ENCODE results near the gene CDH23.
A peak's percentile ranks its signal among the peaks of the same experiment; 100 is the strongest.

CDH23 gene

DNA sequence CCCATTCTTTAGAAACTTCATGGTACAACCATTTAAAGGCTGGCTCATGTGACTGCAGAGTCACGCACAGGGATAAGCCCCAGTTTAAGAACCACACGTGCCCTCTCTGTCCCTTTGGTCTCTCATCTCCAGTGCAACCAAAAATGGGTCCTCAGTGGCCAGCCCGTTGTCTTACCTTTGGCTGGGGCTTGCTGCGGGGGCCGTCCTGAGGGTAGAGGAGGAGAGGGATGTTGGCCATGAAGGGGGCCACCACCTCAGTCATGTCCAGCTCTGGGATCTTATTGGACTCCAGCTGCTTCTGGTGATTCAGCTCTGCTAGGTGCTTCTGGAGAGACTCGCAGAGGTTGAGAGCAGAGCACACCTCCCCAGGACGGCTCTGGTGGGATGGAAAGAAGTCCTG, 432.0 kb downstream of the CDH23 start:
- CTCF ChIA-PET, result interaction anchor here (3.3 kb wide), 1 partner anchor 68 kb away, joined by 15 read pairs; no protein-coding TSS in a partner anchor
- no peak overlapping the region for H3K27ac ChIP-seq
- POLR2A ChIA-PET (ENCODE audit: low non-redundant PET), result interaction anchor here (0.7 kb wide), 1 partner anchor 55 kb away, joined by 4 read pairs; no protein-coding TSS in a partner anchor
- no peak for TF ChIP-seq CTCF (conservative IDR thresholded peaks at IDR 0.05; ENCODE audit: low read depth)
- DNase-seq (ENCODE audit: low spot score), result no peak

DNA sequence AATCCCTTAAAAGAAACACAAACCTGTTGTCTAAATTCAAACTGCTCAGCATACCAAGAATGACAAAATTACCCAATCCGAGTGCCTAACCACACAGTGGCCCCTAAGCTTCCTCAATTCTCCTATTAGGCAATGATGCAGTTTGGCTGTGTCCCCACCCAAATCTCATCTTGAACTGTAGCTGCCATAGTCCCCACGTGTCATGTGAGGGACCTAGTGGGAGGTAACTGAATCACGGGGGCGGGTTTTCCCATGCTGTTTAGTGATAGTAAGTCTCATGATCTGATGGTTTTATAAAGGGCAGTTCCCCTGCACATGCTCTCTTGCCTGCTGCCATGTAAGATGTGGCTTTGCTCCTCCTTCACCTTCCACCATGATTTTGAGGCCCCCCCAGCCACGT, 432.5 kb downstream of the CDH23 start:
- TF ChIP-seq CTCF (conservative IDR thresholded peaks at IDR 0.05; ENCODE audit: low read depth), result no peak
- DNase-seq (ENCODE audit: low spot score), result no peak
- CTCF ChIA-PET, result interaction anchor here (3.3 kb wide), 1 partner anchor 67 kb away, joined by 15 read pairs; no protein-coding TSS in a partner anchor
- H3K27ac ChIP-seq, result no peak overlapping the region
- POLR2A ChIA-PET (ENCODE audit: low non-redundant PET), result no interaction called here

- POLR2A ChIA-PET (ENCODE audit: low non-redundant PET), result no interaction called here
- no peak for DNase-seq (ENCODE audit: low spot score)
- no peak for TF ChIP-seq CTCF (conservative IDR thresholded peaks at IDR 0.05; ENCODE audit: low read depth)
- CTCF ChIA-PET, result interaction anchor here (1.1 to 3.3 kb wide), 2 partner anchors 56 to 66 kb away, joined by 3 to 15 read pairs; partner anchors contain the start of gene VSIR
- H3K27ac ChIP-seq, result no peak overlapping the region
Observed at GRCh38 chr10:71829896-71830295, 433.2 kb downstream of the CDH23 start.

DNA sequence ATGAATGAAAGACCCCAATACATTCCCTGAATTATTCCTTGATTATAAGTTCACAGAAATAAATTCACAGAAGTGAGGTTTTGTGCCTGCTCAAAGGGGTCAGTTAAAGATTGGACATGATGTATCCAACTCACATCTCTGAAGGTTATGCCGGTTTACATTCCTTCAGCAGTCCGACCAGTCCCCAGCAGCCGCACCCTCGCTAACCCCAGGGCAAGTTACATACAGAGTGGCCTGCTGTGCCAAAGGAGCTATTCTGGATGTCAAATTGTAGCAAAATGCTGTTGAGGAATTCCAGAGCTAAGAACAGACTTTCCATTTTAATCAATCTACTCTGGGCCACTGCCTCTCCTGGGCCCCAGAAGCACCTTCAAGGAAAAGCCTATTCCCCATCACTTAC, 434.0 kb downstream of the CDH23 start:
- no peak for DNase-seq (ENCODE audit: low spot score)
- ChIA-PET POLR2A (ENCODE audit: low non-redundant PET) (no interaction called here), CTCF (interaction anchor here (0.6 to 3.3 kb wide), 2 partner anchors 66 to 70 kb away, joined by 4 to 15 read pairs; no protein-coding TSS in a partner anchor)
- no peak overlapping the region for H3K27ac ChIP-seq
- TF ChIP-seq CTCF (conservative IDR thresholded peaks at IDR 0.05; ENCODE audit: low read depth), result no peak

GRCh38 chr10:71831646-71832552, 435.2 kb downstream of the CDH23 start:
- peak overlapping the region; percentile 37 for H3K27ac ChIP-seq
- peak; percentile 81 for DNase-seq (ENCODE audit: low spot score)
- POLR2A ChIA-PET (ENCODE audit: low non-redundant PET), result interaction anchor here (0.5 kb wide), 1 partner anchor 9 kb away, joined by 3 read pairs; no protein-coding TSS in a partner anchor
- CTCF ChIA-PET, result interaction anchor here (4.2 kb wide), 1 partner anchor 64 kb away, joined by 20 read pairs; no protein-coding TSS in a partner anchor
- no peak for TF ChIP-seq CTCF (conservative IDR thresholded peaks at IDR 0.05; ENCODE audit: low read depth)

GRCh38 chr10:71832967-71833366, 436.2 kb downstream of the CDH23 start:
- H3K27ac ChIP-seq, result peak overlapping the region; percentile 38
- CTCF ChIA-PET, result interaction anchor here (4.2 kb wide), 1 partner anchor 63 kb away, joined by 20 read pairs; no protein-coding TSS in a partner anchor
- POLR2A ChIA-PET (ENCODE audit: low non-redundant PET), result no interaction called here
- DNase-seq (ENCODE audit: low spot score), result no peak
- no peak for TF ChIP-seq CTCF (conservative IDR thresholded peaks at IDR 0.05; ENCODE audit: low read depth)

Data from RWPE1 (cell line).